SW480 (cell line): ENCODE measurements around the gene GREB1L.
"Not testable (repeated sequence)": the region's sequence is repeated elsewhere in the genome, so short reads cannot be mapped to it uniquely, and the experiment has no call there.

ENCODE experiments used
- DNase-seq: peaks from one replicate; pipeline ENCODE4 v3.0.0-alpha.2; 2016; ENCODE audit warnings: low spot score

GREB1L gene

GRCh38 chr18:21242141-21242779, at the start of gene GREB1L:
Gene GREB1L, plus strand, starts transcription at chr18:21242232. Its CDS starts 141,287 bp downstream, at chr18:21383519.
- no peak for DNase-seq

- DNase-seq: no peak
Measured at GRCh38 chr18:21192308-21192624, 49.8 kb upstream of the GREB1L start.

- peak; percentile 65 for DNase-seq
Measured at GRCh38 chr18:21194871-21195771, 46.9 kb upstream of the GREB1L start.

GRCh38 chr18:21196426-21196825, 45.6 kb upstream of the GREB1L start:
- DNase-seq: no peak

- DNase-seq: no peak
Measured at GRCh38 chr18:21203126-21203525, 38.9 kb upstream of the GREB1L start.

GRCh38 chr18:21203542-21204241, 38.3 kb upstream of the GREB1L start:
- DNase-seq: no peak

GRCh38 chr18:21205695-21206094, 36.3 kb upstream of the GREB1L start:
- DNase-seq: no peak

GRCh38 chr18:21210278-21210677, 31.8 kb upstream of the GREB1L start:
- DNase-seq: no peak

- DNase-seq: no peak
Measured at GRCh38 chr18:21210784-21211183, 31.2 kb upstream of the GREB1L start.

- not testable (repeated sequence) for DNase-seq
Measured at GRCh38 chr18:21214409-21214808, 27.6 kb upstream of the GREB1L start.

GRCh38 chr18:21215490-21215889, 26.5 kb upstream of the GREB1L start:
- DNase-seq: no peak

- DNase-seq: no peak
Measured at GRCh38 chr18:21218862-21219261, 23.2 kb upstream of the GREB1L start.

- DNase-seq: no peak
Measured at GRCh38 chr18:21230436-21230835, 11.6 kb upstream of the GREB1L start.

- no peak for DNase-seq
Measured at GRCh38 chr18:21241301-21242048, 557 bp upstream of the GREB1L start.

- no peak for DNase-seq
Measured at GRCh38 chr18:21242780-21243401, 859 bp downstream of the GREB1L start.

- DNase-seq: no peak
Measured at GRCh38 chr18:21254576-21254975, 12.5 kb downstream of the GREB1L start.

- DNase-seq: no peak
Measured at GRCh38 chr18:21255211-21255610, 13.2 kb downstream of the GREB1L start.

- DNase-seq: peak; percentile 17
Measured at GRCh38 chr18:21257386-21257785, 15.4 kb downstream of the GREB1L start.

- no peak for DNase-seq
Measured at GRCh38 chr18:21260621-21261020, 18.6 kb downstream of the GREB1L start.

- DNase-seq: no peak
Measured at GRCh38 chr18:21261352-21261751, 19.3 kb downstream of the GREB1L start.

- no peak for DNase-seq
Measured at GRCh38 chr18:21262244-21262643, 20.2 kb downstream of the GREB1L start.

- no peak for DNase-seq
Measured at GRCh38 chr18:21262979-21263378, 20.9 kb downstream of the GREB1L start.
